HepG2 (cell line): ENCODE data around the gene ZNF554. TPM values are rescaled to one million over a fixed set of nuclear protein-coding genes. Genes with fewer than 3 reads are reported as not detected.
A peak's percentile ranks its signal among the peaks of the same experiment; 100 is the strongest.

Experiments used
- GATA4 ChIP-seq: sonication (generic); IDR thresholded peaks from 2 replicates; pipeline ENCODE4 v1.6.1; 2016; ENCODE audit warnings: antibody characterized with exemption, low read depth, borderline replicate concordance
- HMGXB3 ChIP-seq: sonication (generic); formaldehyde crosslinking; IDR thresholded peaks from 2 replicates; pipeline ENCODE4 v1.4.0; 2020; ENCODE audit warnings: missing genetic modification reagents, borderline replicate concordance
- JDP2 ChIP-seq: sonication (generic); formaldehyde crosslinking; IDR thresholded peaks from 2 replicates; pipeline ENCODE4 v1.8.1; 2022; ENCODE audit warnings: missing genetic modification reagents, borderline replicate concordance
- MTA3 ChIP-seq: sonication (generic); formaldehyde crosslinking; IDR thresholded peaks from 2 replicates; pipeline ENCODE4 v1.4.0; 2020; ENCODE audit warnings: missing genetic modification reagents
- REL ChIP-seq: sonication (generic); formaldehyde crosslinking; conservative IDR thresholded peaks from 2 replicates; pipeline ENCODE4 v1.8.0; 2022; ENCODE audit warnings: mild to moderate bottlenecking, missing genetic modification reagents, moderate library complexity
- SKI ChIP-seq: fragments of 450-650 bp; IDR thresholded peaks from one replicate; pipeline ENCODE4 v1.6.1; 2018; ENCODE audit warnings: mild to moderate bottlenecking; ENCODE audit not compliant: partially characterized antibody
- YY1 ChIP-seq: IDR thresholded peaks from 2 replicates; pipeline ENCODE4 v1.6.1; 2011; ENCODE audit warnings: low read length, low read depth, moderate library complexity, mild to moderate bottlenecking; ENCODE audit not compliant: insufficient read depth, insufficient replicate concordance
- ZC3H13 ChIP-seq: sonication (generic); formaldehyde crosslinking; IDR thresholded peaks from 2 replicates; pipeline ENCODE4 v1.8.1; 2023; ENCODE audit warnings: mild to moderate bottlenecking, missing genetic modification reagents, moderate library complexity
- ZFP82 ChIP-seq: sonication (generic); formaldehyde crosslinking; IDR thresholded peaks from 2 replicates; pipeline ENCODE4 v1.5.1; 2020; ENCODE audit warnings: mild to moderate bottlenecking, missing genetic modification reagents, borderline replicate concordance
- ZFYVE20 ChIP-seq: sonication (generic); formaldehyde crosslinking; IDR thresholded peaks from 2 replicates; pipeline ENCODE4 v1.8.0; 2023; ENCODE audit warnings: low read depth, mild to moderate bottlenecking, moderate library complexity, missing genetic modification reagents, borderline replicate concordance
- ZNF251 ChIP-seq: sonication (generic); formaldehyde crosslinking; IDR thresholded peaks from 2 replicates; pipeline ENCODE4 v1.9.0; 2021; ENCODE audit warnings: mild to moderate bottlenecking, missing genetic modification reagents
- ZNF264 ChIP-seq: sonication (generic); formaldehyde crosslinking; IDR thresholded peaks from 2 replicates; pipeline ENCODE4 v1.4.0; 2020; ENCODE audit warnings: missing genetic modification reagents
- ZNF678 ChIP-seq: sonication (generic); formaldehyde crosslinking; IDR thresholded peaks from 2 replicates; pipeline ENCODE4 v1.4.0; 2020; ENCODE audit warnings: mild to moderate bottlenecking, missing genetic modification reagents
- polyA plus RNA-seq, 8 experiments: library from polyadenylated mRNA; depleted of rRNA in 3 of 8; stranded (reverse) in 7 of 8; unstranded in 1 of 8; fragments of >200 nt; fragmentation: Illumina TruSeq in 4 of 8; extraction: Trizol in 4 of 8; gene quantifications; 2 replicates each; pipeline versions ENCODE4 v1.2.1 to v1.2.3, GENCODE V29; 2011 to 2016; ENCODE audit warnings: low read depth in 4 of 8, missing spikeins in 1 of 8, mixed read lengths in 1 of 8; ENCODE audit not compliant: insufficient read depth in 1 of 8
- total RNA-seq, 5 experiments: library from RNA; depleted of rRNA; stranded (reverse); fragments of >200 nt; fragmentation: Illumina TruSeq; extraction: Trizol; gene quantifications; 2 replicates each; pipeline ENCODE4 v1.2.3, GENCODE V29; 2016; ENCODE audit warnings: low read depth in 1 of 5
- TF ChIP-seq, protein P1 (sequence below): sonication (generic); formaldehyde crosslinking; IDR thresholded peaks from 2 replicates; pipeline ENCODE4 v1.4.0; 2020; ENCODE audit warnings: missing genetic modification reagents
- TF ChIP-seq, protein P2 (sequence below): sonication (generic); formaldehyde crosslinking; IDR thresholded peaks from 2 replicates; pipeline ENCODE4 v1.9.0; 2021; ENCODE audit warnings: missing genetic modification reagents, borderline replicate concordance
- TF ChIP-seq, protein P3 (sequence below): sonication (generic); formaldehyde crosslinking; IDR thresholded peaks from 2 replicates; pipeline ENCODE4 v1.8.0; 2023; ENCODE audit warnings: mild to moderate bottlenecking, missing genetic modification reagents
- TF ChIP-seq, protein P4 (sequence below): sonication (generic); formaldehyde crosslinking; IDR thresholded peaks from 2 replicates; pipeline ENCODE4 v1.8.1; 2022; ENCODE audit warnings: low read depth, mild to moderate bottlenecking, missing genetic modification reagents

Gene ZNF554
- total and polyA plus RNA-seq, 2 of the 13 experiments (the other 11 are each of a cell fraction or from before 2014, with no cell fraction given) = 2.2 to 2.7 TPM

DNA sequence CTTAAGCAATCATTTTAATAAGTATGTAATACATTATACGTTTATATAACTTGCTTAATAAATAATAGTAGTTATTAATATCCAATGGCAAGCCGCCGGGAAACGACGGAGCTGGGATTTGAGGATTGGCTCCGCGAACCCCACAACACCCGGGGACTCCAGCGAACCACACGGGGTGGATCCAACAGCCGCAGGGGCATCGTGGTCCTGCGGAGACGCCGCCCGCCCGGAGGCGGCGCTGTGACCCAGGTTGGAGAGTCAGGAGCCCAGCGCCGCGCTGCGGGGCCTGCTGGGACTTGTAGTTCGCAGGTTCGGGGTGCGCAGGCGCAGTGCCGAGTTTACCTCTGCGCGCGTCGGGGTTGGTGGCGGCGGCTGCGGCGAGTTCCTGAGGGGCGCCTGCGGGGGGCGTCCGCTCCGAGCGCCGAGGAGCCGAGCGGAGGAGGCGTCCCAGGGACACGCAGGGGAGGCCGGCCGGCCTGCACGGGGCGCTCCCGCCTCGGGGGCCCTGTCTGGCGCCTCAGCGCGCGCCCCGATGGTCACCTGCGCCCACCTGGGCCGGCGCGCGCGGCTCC is at the start of gene ZNF554 (continued):
- TF ChIP-seq MTA3 (CRISPR knock-in tag) (no peak), YY1 (peak; percentile 85), ZFP82 (CRISPR knock-in tag) (no peak; the same call in 1 of the 2 replicates), HMGXB3 (CRISPR knock-in tag) (peak; percentile 86; the same call in 1 of the 2 replicates), GATA4 (no peak), ZNF251 (CRISPR knock-in tag) (no peak), ZFYVE20 (CRISPR knock-in tag) (no peak), REL (no peak), JDP2 (no peak), SKI (peak; percentile 73), ZNF264 (CRISPR knock-in tag) (0 out of 2 replicates have a peak, but pooled peaks have one; percentile 20), ZC3H13 (CRISPR knock-in tag) (peak; percentile 72), ZNF678 (CRISPR knock-in tag) (no peak)
- TF ChIP-seq, protein P1, sequence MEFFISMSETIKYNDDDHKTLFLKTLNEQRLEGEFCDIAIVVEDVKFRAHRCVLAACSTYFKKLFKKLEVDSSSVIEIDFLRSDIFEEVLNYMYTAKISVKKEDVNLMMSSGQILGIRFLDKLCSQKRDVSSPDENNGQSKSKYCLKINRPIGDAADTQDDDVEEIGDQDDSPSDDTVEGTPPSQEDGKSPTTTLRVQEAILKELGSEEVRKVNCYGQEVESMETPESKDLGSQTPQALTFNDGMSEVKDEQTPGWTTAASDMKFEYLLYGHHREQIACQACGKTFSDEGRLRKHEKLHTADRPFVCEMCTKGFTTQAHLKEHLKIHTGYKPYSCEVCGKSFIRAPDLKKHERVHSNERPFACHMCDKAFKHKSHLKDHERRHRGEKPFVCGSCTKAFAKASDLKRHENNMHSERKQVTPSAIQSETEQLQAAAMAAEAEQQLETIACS (CRISPR knock-in tag) = peak; percentile 62; the same call in 1 of the 2 replicates
- TF ChIP-seq, protein P2, sequence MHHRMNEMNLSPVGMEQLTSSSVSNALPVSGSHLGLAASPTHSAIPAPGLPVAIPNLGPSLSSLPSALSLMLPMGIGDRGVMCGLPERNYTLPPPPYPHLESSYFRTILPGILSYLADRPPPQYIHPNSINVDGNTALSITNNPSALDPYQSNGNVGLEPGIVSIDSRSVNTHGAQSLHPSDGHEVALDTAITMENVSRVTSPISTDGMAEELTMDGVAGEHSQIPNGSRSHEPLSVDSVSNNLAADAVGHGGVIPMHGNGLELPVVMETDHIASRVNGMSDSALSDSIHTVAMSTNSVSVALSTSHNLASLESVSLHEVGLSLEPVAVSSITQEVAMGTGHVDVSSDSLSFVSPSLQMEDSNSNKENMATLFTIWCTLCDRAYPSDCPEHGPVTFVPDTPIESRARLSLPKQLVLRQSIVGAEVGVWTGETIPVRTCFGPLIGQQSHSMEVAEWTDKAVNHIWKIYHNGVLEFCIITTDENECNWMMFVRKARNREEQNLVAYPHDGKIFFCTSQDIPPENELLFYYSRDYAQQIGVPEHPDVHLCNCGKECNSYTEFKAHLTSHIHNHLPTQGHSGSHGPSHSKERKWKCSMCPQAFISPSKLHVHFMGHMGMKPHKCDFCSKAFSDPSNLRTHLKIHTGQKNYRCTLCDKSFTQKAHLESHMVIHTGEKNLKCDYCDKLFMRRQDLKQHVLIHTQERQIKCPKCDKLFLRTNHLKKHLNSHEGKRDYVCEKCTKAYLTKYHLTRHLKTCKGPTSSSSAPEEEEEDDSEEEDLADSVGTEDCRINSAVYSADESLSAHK (CRISPR knock-in tag) = no peak
- TF ChIP-seq, protein P3, sequence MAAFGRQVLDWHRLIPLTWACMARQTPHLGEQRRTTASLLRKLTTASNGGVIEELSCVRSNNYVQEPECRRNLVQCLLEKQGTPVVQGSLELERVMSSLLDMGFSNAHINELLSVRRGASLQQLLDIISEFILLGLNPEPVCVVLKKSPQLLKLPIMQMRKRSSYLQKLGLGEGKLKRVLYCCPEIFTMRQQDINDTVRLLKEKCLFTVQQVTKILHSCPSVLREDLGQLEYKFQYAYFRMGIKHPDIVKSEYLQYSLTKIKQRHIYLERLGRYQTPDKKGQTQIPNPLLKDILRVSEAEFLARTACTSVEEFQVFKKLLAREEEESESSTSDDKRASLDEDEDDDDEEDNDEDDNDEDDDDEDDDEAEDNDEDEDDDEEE (CRISPR knock-in tag) = no peak; the same call in 1 of the 2 replicates
- TF ChIP-seq, protein P4, sequence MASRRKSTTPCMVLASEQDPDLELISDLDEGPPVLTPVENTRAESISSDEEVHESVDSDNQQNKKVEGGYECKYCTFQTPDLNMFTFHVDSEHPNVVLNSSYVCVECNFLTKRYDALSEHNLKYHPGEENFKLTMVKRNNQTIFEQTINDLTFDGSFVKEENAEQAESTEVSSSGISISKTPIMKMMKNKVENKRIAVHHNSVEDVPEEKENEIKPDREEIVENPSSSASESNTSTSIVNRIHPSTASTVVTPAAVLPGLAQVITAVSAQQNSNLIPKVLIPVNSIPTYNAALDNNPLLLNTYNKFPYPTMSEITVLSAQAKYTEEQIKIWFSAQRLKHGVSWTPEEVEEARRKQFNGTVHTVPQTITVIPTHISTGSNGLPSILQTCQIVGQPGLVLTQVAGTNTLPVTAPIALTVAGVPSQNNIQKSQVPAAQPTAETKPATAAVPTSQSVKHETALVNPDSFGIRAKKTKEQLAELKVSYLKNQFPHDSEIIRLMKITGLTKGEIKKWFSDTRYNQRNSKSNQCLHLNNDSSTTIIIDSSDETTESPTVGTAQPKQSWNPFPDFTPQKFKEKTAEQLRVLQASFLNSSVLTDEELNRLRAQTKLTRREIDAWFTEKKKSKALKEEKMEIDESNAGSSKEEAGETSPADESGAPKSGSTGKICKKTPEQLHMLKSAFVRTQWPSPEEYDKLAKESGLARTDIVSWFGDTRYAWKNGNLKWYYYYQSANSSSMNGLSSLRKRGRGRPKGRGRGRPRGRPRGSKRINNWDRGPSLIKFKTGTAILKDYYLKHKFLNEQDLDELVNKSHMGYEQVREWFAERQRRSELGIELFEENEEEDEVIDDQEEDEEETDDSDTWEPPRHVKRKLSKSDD = peak; percentile 50; the same call in 1 of the 2 replicates
